Smooth muscle cell of the pulmonary artery (primary cell): Measurements from ENCODE around the gene GRHL3. TPM values are rescaled to one million over a fixed set of nuclear protein-coding genes. Genes with fewer than 3 reads are reported as not detected.

ENCODE experiments used
- total RNA-seq: library from RNA; depleted of rRNA; stranded (reverse); fragments of >200 nt; gene quantifications from 2 replicates; pipeline ENCODE4 v1.2.3, GENCODE V29; 2014

The GRHL3 gene
- 0.03 TPM in 1 of 2 replicates, not detected in the other for total RNA-seq

GRCh38 chr1:24319312-24319863 is at the start of gene GRHL3:
Gene GRHL3, plus strand, starts transcription at chr1:24319357. Its CDS starts 195 bp downstream, at chr1:24319552.

Other genes with a start within 250 kb of the GRHL3 start
- gene MYOM3, start 207.2 kb upstream of the GRHL3 start, total RNA-seq, result 0.13 and 0.17 TPM in 2 replicates
- gene IL22RA1, start 176.2 kb upstream of the GRHL3 start, total RNA-seq, result 0.07 TPM in 1 of 2 replicates, not detected in the other
- gene IFNLR1, start 132.1 kb upstream of the GRHL3 start, total RNA-seq, result under 0.01 TPM in 1 of 2 replicates, not detected in the other
- gene STPG1, start 94.4 kb downstream of the GRHL3 start, total RNA-seq, result 4.2 TPM in 2 replicates
- 52.6 and 63.2 TPM in 2 replicates for gene NIPAL3, start 96.4 kb downstream of the GRHL3 start, total RNA-seq
- gene RCAN3, start 183.5 kb downstream of the GRHL3 start, total RNA-seq, result 3.7 and 4.2 TPM in 2 replicates
- gene NCMAP, start 236.7 kb downstream of the GRHL3 start, total RNA-seq, result not detected in 2 replicates